Epithelial cell of proximal tubule (primary cell): ENCODE results near the gene EGFR. TPM values are rescaled to one million over a fixed set of nuclear protein-coding genes. Genes with fewer than 3 reads are reported as not detected.

Experiments used
- DNase-seq: peaks from one replicate; pipeline ENCODE4 v3.0.0-alpha.2; 2011; ENCODE audit warnings: low read depth
- H3K4me3 ChIP-seq: 2 replicates; pipeline ENCODE4 v1.5.1; 2011; ENCODE audit warnings: low read depth, mild to moderate bottlenecking, low read length
- CTCF ChIP-seq: conservative IDR thresholded peaks from 2 replicates; pipeline ENCODE4 v1.5.1; 2012; ENCODE audit warnings: low read depth, mild to moderate bottlenecking, low read length
- total RNA-seq: library from RNA; depleted of rRNA; stranded (reverse); fragments of >200 nt; gene quantifications from 2 replicates; pipeline ENCODE4 v1.2.3, GENCODE V29; 2015

The EGFR gene
- total RNA-seq, 1 donor from 2014 or later, result 48.1 TPM

- DNase-seq, result no peak
- TF ChIP-seq CTCF, result no peak
- H3K4me3 ChIP-seq, result no peak overlapping the region
Observed at GRCh38 chr7:55099821-55100543, 81.2 kb downstream of the EGFR start.

GRCh38 chr7:55100544-55101327 lies 81.9 kb downstream of the EGFR start:
- TF ChIP-seq CTCF, result no peak

GRCh38 chr7:55101359-55101758 lies 82.5 kb downstream of the EGFR start:
- DNase-seq, result no peak
- no peak overlapping the region for H3K4me3 ChIP-seq
- no peak for TF ChIP-seq CTCF

More at GRCh38 chr7:55100544-55101327, 81.9 kb downstream of the EGFR start:
- DNase-seq, result no peak
- H3K4me3 ChIP-seq, result no peak overlapping the region

GRCh38 chr7:55104123-55104522 lies 85.3 kb downstream of the EGFR start:
- DNase-seq, result no peak
- H3K4me3 ChIP-seq, result no peak overlapping the region
- TF ChIP-seq CTCF, result no peak

GRCh38 chr7:55104712-55105433 lies 86.1 kb downstream of the EGFR start:
- TF ChIP-seq CTCF, result no peak
- DNase-seq, result no peak
- no peak overlapping the region for H3K4me3 ChIP-seq

GRCh38 chr7:55105952-55106351 lies 87.1 kb downstream of the EGFR start:
- H3K4me3 ChIP-seq, result no peak overlapping the region
- DNase-seq, result no peak
- no peak for TF ChIP-seq CTCF
